Progenitor cell of endocrine pancreas (in vitro differentiated cells): ENCODE data around the gene GPR35. TPM values are rescaled to one million over a fixed set of nuclear protein-coding genes. Genes with fewer than 3 reads are reported as not detected.

Experiments
- DNase-seq: peaks from one replicate; pipeline ENCODE4 v3.0.0; 2021; ENCODE audit warnings: low spot score; ENCODE audit not compliant: unreplicated experiment
- H3K27ac Mint-ChIP-seq: 2 replicates; pipeline ENCODE4 v1.8.0; 2021; ENCODE audit warnings: mild to moderate bottlenecking, moderate library complexity, mixed read lengths
- H3K27me3 Mint-ChIP-seq: 2 replicates; pipeline ENCODE4 v1.8.0; 2021; ENCODE audit warnings: mixed read lengths
- H3K36me3 Mint-ChIP-seq: 2 replicates; pipeline ENCODE4 v1.8.0; 2022; ENCODE audit warnings: mixed read lengths; ENCODE audit not compliant: insufficient read depth
- H3K4me1 Mint-ChIP-seq: 2 replicates; pipeline ENCODE4 v1.8.0; 2021; ENCODE audit warnings: low read depth, mixed read lengths
- H3K4me3 Mint-ChIP-seq: 2 replicates; pipeline ENCODE4 v1.8.0; 2021; ENCODE audit warnings: low read depth, mild to moderate bottlenecking, moderate library complexity, mixed read lengths
- H3K9me3 Mint-ChIP-seq: 2 replicates; pipeline ENCODE4 v1.8.0; 2021; ENCODE audit warnings: low read depth, mixed read lengths
- total RNA-seq: library from RNA; stranded (reverse); gene quantifications from 2 replicates; pipeline ENCODE4 v1.2.1, GENCODE V29; 2021
- TF ChIP-seq, protein P1 (sequence below): fragments of 200-600 bp; sonication (generic); IDR thresholded peaks from one replicate; pipeline ENCODE4 v1.5.0; 2021; ENCODE audit warnings: antibody characterized with exemption, mild to moderate bottlenecking; ENCODE audit not compliant: unreplicated experiment

Gene GPR35
- total RNA-seq, 1 donor from 2014 or later: 6.5 TPM

DNA sequence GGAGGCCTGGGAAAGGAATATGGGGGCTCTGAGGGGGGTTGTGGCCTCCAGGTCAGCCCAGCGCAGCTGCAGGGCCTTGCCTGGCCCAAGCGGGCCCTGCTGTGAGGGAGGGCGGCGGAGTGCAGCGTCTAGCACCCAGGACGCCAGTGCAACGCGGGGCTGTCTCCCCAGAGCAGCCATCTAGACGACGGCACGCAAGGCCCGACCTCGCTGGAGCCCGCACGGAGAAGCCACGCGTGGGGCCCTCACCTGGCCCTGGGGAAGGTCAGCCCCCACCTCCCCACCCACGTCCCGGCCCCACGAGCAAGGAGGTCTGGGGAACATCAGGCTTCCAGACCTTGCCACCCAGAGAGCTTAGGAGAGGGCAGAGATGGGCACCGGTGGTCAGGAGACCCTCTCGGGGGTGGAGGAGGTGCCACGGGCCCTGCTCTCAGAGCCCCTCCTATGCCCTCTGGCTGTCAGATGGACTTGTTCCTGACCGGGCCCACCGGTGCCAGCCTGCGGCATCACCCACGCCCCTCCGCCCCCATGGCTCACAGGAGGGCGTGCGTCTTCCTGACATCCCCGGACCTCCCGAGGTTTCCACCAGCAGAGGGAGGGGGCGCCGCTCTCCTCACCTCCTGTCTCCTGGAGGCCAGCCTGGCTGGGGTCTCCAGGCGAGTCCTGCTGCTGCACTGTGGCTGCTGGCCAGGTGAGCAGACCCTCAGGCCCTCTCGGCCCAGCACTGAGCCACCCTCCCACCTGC lies 17.0 kb downstream of the GPR35 start:
- Mint-ChIP-seq H3K36me3 (no peaks in the 10 kb centered on the region), H3K27ac (no peak overlapping the region), H3K4me3 (no peak overlapping the region), H3K27me3 (peaks cover 39% of the 10 kb centered on the region), H3K9me3 (no peaks in the 10 kb centered on the region), H3K4me1 (no peaks in the 10 kb centered on the region)
- TF ChIP-seq, protein P1, sequence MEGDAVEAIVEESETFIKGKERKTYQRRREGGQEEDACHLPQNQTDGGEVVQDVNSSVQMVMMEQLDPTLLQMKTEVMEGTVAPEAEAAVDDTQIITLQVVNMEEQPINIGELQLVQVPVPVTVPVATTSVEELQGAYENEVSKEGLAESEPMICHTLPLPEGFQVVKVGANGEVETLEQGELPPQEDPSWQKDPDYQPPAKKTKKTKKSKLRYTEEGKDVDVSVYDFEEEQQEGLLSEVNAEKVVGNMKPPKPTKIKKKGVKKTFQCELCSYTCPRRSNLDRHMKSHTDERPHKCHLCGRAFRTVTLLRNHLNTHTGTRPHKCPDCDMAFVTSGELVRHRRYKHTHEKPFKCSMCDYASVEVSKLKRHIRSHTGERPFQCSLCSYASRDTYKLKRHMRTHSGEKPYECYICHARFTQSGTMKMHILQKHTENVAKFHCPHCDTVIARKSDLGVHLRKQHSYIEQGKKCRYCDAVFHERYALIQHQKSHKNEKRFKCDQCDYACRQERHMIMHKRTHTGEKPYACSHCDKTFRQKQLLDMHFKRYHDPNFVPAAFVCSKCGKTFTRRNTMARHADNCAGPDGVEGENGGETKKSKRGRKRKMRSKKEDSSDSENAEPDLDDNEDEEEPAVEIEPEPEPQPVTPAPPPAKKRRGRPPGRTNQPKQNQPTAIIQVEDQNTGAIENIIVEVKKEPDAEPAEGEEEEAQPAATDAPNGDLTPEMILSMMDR: no peak
- no peak for DNase-seq

DNA sequence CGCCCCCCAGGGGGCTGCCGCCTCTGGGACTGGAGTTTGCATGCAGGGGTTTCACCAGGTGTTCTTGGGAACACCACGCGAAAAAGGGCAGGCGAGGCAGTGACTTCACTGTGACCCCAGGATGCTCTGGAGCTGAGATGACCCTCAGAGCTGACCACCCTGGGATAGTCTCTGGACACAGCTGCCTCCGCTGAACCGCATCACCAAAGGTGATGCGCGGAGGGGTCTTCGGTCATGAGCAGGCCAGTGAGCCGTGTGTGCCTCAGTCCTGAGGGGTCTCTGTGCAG lies 17.5 kb downstream of the GPR35 start:
- Mint-ChIP-seq H3K27me3 (peaks cover 41% of the 10 kb centered on the region), H3K4me1 (no peaks in the 10 kb centered on the region), H3K9me3 (no peaks in the 10 kb centered on the region), H3K27ac (no peak overlapping the region), H3K4me3 (no peak overlapping the region), H3K36me3 (no peaks in the 10 kb centered on the region)
- no peak for DNase-seq
- TF ChIP-seq, protein P1: no peak

DNA sequence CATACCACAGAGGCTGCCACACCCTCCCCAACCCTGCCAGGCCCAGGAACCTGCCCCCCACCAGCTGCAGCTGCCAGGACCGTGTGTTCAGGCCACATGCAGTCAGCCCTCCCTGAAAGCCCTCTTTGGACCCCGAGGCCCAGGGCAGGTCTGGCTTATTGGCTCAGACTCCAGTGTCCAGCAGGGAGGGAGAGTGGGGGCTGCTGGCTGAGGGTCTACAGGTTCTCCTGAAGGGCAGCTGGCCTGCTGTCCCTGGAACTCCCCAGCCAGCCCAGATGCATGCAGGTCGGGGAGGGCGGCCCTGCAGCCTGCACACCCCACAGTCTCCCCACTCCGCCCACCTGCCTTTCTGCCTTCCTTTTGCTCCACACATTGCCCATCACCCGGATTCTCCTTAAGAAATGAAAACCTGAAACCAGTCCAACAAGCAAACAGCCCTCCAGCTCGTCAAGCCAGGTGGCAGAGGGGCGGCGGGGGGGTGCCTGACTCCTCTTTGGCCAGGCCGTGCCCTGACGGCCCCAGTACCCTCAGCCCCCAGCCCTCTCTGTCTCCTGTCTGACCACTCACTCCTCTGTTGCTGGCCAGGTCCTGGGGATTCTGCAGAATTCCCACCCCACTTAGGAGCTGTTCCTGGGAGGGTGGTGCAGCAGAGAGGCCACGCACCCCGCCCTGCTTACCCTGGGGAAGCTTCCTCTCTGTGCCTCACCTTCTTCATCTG lies 18.0 kb downstream of the GPR35 start:
- no peak overlapping the region for H3K4me3 Mint-ChIP-seq
- no peaks in the 10 kb centered on the region for H3K36me3 Mint-ChIP-seq
- H3K9me3 Mint-ChIP-seq: no peaks in the 10 kb centered on the region
- DNase-seq: no peak
- TF ChIP-seq, protein P1: no peak
- H3K27ac Mint-ChIP-seq: no peak overlapping the region
- H3K4me1 Mint-ChIP-seq: no peaks in the 10 kb centered on the region
- peaks cover 39% of the 10 kb centered on the region for H3K27me3 Mint-ChIP-seq

DNA sequence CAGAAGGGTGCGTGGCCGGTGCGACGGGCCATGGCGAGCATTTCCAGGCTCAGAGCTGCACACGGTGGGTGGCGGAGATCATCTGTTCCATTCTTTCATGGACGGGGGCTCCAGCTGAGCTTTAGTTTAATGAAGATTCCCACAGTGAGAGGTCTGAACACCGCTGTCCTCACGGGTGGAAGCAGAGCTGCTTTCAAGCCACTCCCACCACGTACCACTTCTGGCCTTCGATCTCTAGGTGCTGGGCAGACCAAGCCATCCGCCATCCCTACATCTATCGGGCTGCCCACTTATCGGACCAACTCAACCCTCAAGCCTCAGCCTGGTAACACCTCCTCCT lies 18.5 kb downstream of the GPR35 start:
- Mint-ChIP-seq H3K27ac (no peak overlapping the region), H3K27me3 (peaks cover 39% of the 10 kb centered on the region), H3K36me3 (no peaks in the 10 kb centered on the region), H3K4me1 (no peaks in the 10 kb centered on the region), H3K4me3 (no peak overlapping the region), H3K9me3 (no peaks in the 10 kb centered on the region)
- no peak for DNase-seq
- TF ChIP-seq, protein P1: no peak

DNA sequence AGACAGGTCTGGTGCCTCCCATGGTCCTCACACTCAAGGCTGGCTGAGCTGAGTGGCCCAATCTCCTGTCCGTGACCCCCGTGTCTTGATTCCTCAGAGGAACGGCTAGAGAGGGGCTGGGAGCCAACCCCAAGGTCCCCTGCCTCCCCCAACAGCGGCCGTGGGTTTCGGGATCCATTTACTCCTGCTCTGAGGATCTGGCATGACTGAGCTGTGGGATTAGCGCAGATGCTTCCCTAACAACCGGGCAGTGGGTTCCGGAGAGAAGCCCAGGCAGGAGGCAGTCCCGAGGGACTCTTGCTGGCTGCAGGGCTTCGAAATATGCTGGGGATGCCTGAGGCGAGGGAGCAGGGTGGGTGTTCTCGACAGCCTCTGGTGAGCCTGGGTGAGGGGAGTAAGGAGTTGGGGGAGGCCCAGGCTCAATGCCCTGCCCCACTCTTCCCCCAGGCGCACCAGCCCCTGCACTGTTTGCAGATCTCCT lies 18.9 kb downstream of the GPR35 start:
- no peak for DNase-seq
- Mint-ChIP-seq H3K4me1 (no peaks in the 10 kb centered on the region), H3K27me3 (peaks cover 40% of the 10 kb centered on the region), H3K36me3 (no peaks in the 10 kb centered on the region), H3K4me3 (no peak overlapping the region), H3K9me3 (no peaks in the 10 kb centered on the region), H3K27ac (no peak overlapping the region)
- TF ChIP-seq, protein P1: no peak
